Germinal center (tissue), 1 donor: Measurements from ENCODE around the gene KCNE2.

Experiments
- DNase-seq: peaks from one replicate; pipeline ENCODE4 v3.0.0; 2012; ENCODE audit warnings: mixed read lengths, low spot score

Gene KCNE2

GRCh38 chr21:34363733-34364132 is at the start of gene KCNE2:
Gene KCNE2 (plus strand): TSS chr21:34364006. CDS start chr21:34370479, 6,473 bp downstream.
- no peak for DNase-seq

- DNase-seq: no peak
These were observed 44.2 kb upstream of the KCNE2 start for GRCh38 chr21:34319585-34319984.

GRCh38 chr21:34320011-34320410 is 43.8 kb upstream of the KCNE2 start:
- DNase-seq: no peak

GRCh38 chr21:34330055-34330454 is 33.8 kb upstream of the KCNE2 start:
- no peak for DNase-seq

GRCh38 chr21:34331726-34332125 is 32.1 kb upstream of the KCNE2 start:
- DNase-seq: no peak

GRCh38 chr21:34332347-34332746 is 31.5 kb upstream of the KCNE2 start:
- no peak for DNase-seq

- DNase-seq: no peak
These were observed 30.6 kb upstream of the KCNE2 start for GRCh38 chr21:34333121-34333739.

GRCh38 chr21:34335316-34335715 is 28.5 kb upstream of the KCNE2 start:
- DNase-seq: no peak

GRCh38 chr21:34336245-34336644 is 27.6 kb upstream of the KCNE2 start:
- no peak for DNase-seq

- no peak for DNase-seq
These were observed 26.9 kb upstream of the KCNE2 start for GRCh38 chr21:34336756-34337391.

- no peak for DNase-seq
These were observed 26.1 kb upstream of the KCNE2 start for GRCh38 chr21:34337741-34338140.

GRCh38 chr21:34338226-34338625 is 25.6 kb upstream of the KCNE2 start:
- DNase-seq: no peak

- DNase-seq: no peak
These were observed 23.7 kb upstream of the KCNE2 start for GRCh38 chr21:34340061-34340460.

- no peak for DNase-seq
These were observed 21.3 kb upstream of the KCNE2 start for GRCh38 chr21:34342476-34342875.

- no peak for DNase-seq
These were observed 20.5 kb upstream of the KCNE2 start for GRCh38 chr21:34343347-34343746.

GRCh38 chr21:34343838-34344381 is 19.9 kb upstream of the KCNE2 start:
- no peak for DNase-seq

- DNase-seq: no peak
These were observed 19.2 kb upstream of the KCNE2 start for GRCh38 chr21:34344584-34344983.

GRCh38 chr21:34345091-34345871 is 18.5 kb upstream of the KCNE2 start:
- no peak for DNase-seq

GRCh38 chr21:34345892-34346291 is 17.9 kb upstream of the KCNE2 start:
- DNase-seq: no peak

GRCh38 chr21:34348890-34349519 is 14.8 kb upstream of the KCNE2 start:
- no peak for DNase-seq

- DNase-seq: peak; percentile 63
These were observed 12.0 kb upstream of the KCNE2 start for GRCh38 chr21:34351786-34352241.

- DNase-seq: no peak
These were observed 11.2 kb upstream of the KCNE2 start for GRCh38 chr21:34352556-34352955.
